A673 (cell line): ENCODE measurements around the gene ITPR1.

Experiments used
- CTCF ChIP-seq: fragments of 300-800, 200-600 bp; sonication (generic); conservative IDR thresholded peaks from 2 replicates; pipeline ENCODE4 v1.5.1; 2017; ENCODE audit warnings: low read depth, mild to moderate bottlenecking, antibody characterized with exemption, low read length, moderate library complexity, mixed read lengths
- EZH2 ChIP-seq: fragments of 200-600 bp; sonication (generic); IDR thresholded peaks from 2 replicates; pipeline ENCODE4 v1.6.1; 2017; ENCODE audit warnings: borderline replicate concordance, low read depth, mild to moderate bottlenecking, mixed read lengths, antibody characterized with exemption, low read length; ENCODE audit not compliant: poor library complexity, severe bottlenecking

- TF ChIP-seq CTCF: no peak
- no peak for TF ChIP-seq EZH2
Measured at GRCh38 chr3:4805662-4806061, 312.5 kb downstream of the ITPR1 start.
